Lung (tissue), 12 donors: Measurements from ENCODE around the gene DBX1. TPM values are rescaled to one million over a fixed set of nuclear protein-coding genes. Genes with fewer than 3 reads are reported as not detected.

Source experiments
- ATAC-seq: fragments of 200-7000 bp; cut with Tn5 transposase; one replicate; pipeline ENCODE4 v1.9.1; 2020; ENCODE audit warnings: moderate number of reproducible peaks; ENCODE audit not compliant: insufficient read depth, low FRiP score
- DNase-seq, 3 donors: peaks; one replicate each; pipeline ENCODE4 v3.0.0-alpha.2; 2013 to 2017
- H3K27ac ChIP-seq, 2 donors: one replicate each; pipeline ENCODE4 v1.5.1; 2013; ENCODE audit warnings: mild to moderate bottlenecking in 2 of 2, moderate library complexity in 2 of 2, control low read depth in 1 of 2, inconsistent platforms in 1 of 2, low read depth in 1 of 2, low read length in 1 of 2
- H3K27me3 ChIP-seq, 3 donors: one replicate each; pipeline ENCODE4 v1.5.1; 2013; ENCODE audit warnings: low read length in 2 of 3; ENCODE audit not compliant: control insufficient read depth in 3 of 3, insufficient read depth in 3 of 3
- H3K36me3 ChIP-seq, 4 donors: one replicate each; pipeline ENCODE4 v1.5.1; 2013; ENCODE audit warnings: low read length in 4 of 4, mild to moderate bottlenecking in 1 of 4, moderate library complexity in 1 of 4; ENCODE audit not compliant: control insufficient read depth in 4 of 4, insufficient read depth in 4 of 4
- H3K4me1 ChIP-seq, 5 donors: one replicate each; pipeline ENCODE4 v1.5.1; 2013; ENCODE audit warnings: low read length in 5 of 5, mild to moderate bottlenecking in 2 of 5, moderate library complexity in 1 of 5; ENCODE audit not compliant: control insufficient read depth in 5 of 5, insufficient read depth in 5 of 5
- H3K4me3 ChIP-seq: one replicate; pipeline ENCODE4 v1.5.1; 2013; ENCODE audit warnings: mild to moderate bottlenecking, control low read depth, moderate library complexity
- H3K9ac ChIP-seq, 2 donors: one replicate each; pipeline ENCODE4 v1.5.1; 2013; ENCODE audit warnings: low read length in 2 of 2, control low read depth in 1 of 2; ENCODE audit not compliant: insufficient read depth in 1 of 2
- H3K9me3 ChIP-seq, 4 donors: one replicate each; pipeline ENCODE4 v1.5.1; 2013; ENCODE audit warnings: low read length in 3 of 4, mild to moderate bottlenecking in 1 of 4, moderate library complexity in 1 of 4; ENCODE audit not compliant: control insufficient read depth in 4 of 4, insufficient read depth in 3 of 4
- WGBS, 2 donors: extraction: QIAGEN DNeasy Blood & Tissue Kit; methylation state at CpG; one replicate each; pipeline ENCODE4 v1.1.7; 2013; 5-methylcytosine and 5-hydroxymethylcytosine counted together
- polyA plus RNA-seq, 2 donors: library from polyadenylated mRNA; stranded (reverse); fragments of 200-250 nt; gene quantifications; one replicate each; pipeline ENCODE4 v1.2.1, GENCODE V29; 2013
- total RNA-seq, 2 donors: library from RNA; depleted of rRNA in 1 of 2; stranded (reverse); fragments of >200 nt in 1 of 2; gene quantifications; one replicate each; pipeline ENCODE4 v1.2.1, GENCODE V29; 2014 to 2021
- TF ChIP-seq, protein P1 (sequence below): IDR thresholded peaks from 2 replicates; pipeline ENCODE4 v1.5.1; 2012; ENCODE audit warnings: mild to moderate bottlenecking; ENCODE audit errors: control extremely low read depth, extremely low read depth
- donor health status: control.
- donor health status: control.
- donor health status: Bipolar disorder and iron deficiency.
- donor health status: healthy.
- donor health status: DM: yes; HTN: yes; CAD: no.

Gene DBX1
- total and polyA plus RNA-seq, 4 donors, result not detected

DNA sequence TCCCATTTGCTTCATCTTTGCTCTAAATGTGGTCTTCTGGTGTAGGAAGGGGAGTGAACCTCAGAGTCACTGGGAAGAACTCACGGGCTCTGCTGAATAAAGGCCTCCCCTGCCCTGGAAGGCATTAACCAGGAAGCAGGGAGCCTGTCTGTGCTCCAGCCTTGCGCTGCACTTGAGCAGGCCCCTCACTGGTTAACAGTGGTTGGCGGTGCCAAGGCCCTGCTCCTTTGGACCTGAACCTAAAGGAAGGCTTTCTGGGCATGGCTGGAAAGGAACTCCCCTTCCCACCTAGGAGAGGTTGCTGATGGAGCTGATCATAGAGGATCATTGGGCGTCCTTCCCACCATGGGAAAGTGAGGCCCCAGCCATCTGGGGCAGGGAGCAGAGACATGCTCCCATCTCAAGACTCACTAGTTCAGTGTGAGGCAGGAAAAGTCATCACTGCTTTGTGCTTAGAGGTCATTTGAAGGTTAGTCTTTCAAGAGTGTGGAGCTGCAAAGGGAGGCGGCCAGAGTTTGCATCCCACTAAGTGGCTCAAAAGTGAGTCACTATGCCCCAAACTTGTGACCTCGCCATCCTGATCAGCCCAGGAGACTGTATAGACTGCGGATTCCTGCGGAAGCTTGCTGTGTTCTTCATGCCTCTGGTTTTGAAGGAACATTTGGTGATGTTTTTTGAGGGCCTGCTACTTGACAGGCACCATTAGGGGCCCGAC is 50.4 kb downstream of the DBX1 start:
- 94 to 95% methylated on average over 9 of the region's 9 CpGs for WGBS, 2 donors
- TF ChIP-seq, protein P1, sequence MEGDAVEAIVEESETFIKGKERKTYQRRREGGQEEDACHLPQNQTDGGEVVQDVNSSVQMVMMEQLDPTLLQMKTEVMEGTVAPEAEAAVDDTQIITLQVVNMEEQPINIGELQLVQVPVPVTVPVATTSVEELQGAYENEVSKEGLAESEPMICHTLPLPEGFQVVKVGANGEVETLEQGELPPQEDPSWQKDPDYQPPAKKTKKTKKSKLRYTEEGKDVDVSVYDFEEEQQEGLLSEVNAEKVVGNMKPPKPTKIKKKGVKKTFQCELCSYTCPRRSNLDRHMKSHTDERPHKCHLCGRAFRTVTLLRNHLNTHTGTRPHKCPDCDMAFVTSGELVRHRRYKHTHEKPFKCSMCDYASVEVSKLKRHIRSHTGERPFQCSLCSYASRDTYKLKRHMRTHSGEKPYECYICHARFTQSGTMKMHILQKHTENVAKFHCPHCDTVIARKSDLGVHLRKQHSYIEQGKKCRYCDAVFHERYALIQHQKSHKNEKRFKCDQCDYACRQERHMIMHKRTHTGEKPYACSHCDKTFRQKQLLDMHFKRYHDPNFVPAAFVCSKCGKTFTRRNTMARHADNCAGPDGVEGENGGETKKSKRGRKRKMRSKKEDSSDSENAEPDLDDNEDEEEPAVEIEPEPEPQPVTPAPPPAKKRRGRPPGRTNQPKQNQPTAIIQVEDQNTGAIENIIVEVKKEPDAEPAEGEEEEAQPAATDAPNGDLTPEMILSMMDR, result no peak
- Histone ChIP-seq H3K36me3 (peaks cover 3 to 23% (median 13%) of the 10 kb centered on the region in 4 donors), H3K9me3 (peaks cover 0 to 3% (median 0%) of the 10 kb centered on the region in 4 donors), H3K9ac (no peak overlapping the region), H3K27me3 (no peaks in the 10 kb centered on the region), H3K27ac (no peak overlapping the region), H3K4me3 (no peak overlapping the region), H3K4me1 (peaks cover 0 to 3% (median 0%) of the 10 kb centered on the region in 5 donors)
- ATAC-seq, result no peak
- no peak for DNase-seq

Other genes starting within 250 kb of the DBX1 start
- 10 to 100 TPM in 1 of 2 donors, 1 to 10 TPM in 1; 9.3 to 40.1 TPM for gene HTATIP2, start 203.2 kb upstream of the DBX1 start, total RNA-seq
- 10 to 100 TPM; 39.1 to 69.3 TPM for gene HTATIP2, start 203.2 kb upstream of the DBX1 start, polyA plus RNA-seq
- 10 to 100 TPM; 12.3 to 19.7 TPM for gene PRMT3, start 227.2 kb upstream of the DBX1 start, total RNA-seq
- gene PRMT3, start 227.2 kb upstream of the DBX1 start, polyA plus RNA-seq, result 1 to 10 TPM; 8.2 to 8.3 TPM